Measurements from ENCODE around the gene HES2. TPM values are rescaled to one million over a fixed set of nuclear protein-coding genes. Genes with fewer than 3 reads are reported as not detected.
A peak's percentile ranks its signal among the peaks of the same experiment; 100 is the strongest.

The HES2 gene
- total and polyA plus RNA-seq, 9 of the 15 experiments (the other 6 are each of a cell fraction or from before 2014, with no cell fraction given): 0.05 to 0.18 (median 0.07) TPM; not detected in 4

- TF ChIP-seq MYNN (IDR thresholded peaks at IDR 0.05): peak; percentile 80; the same call in 1 of the 2 replicates
- no peak for TF ChIP-seq MYNN (CRISPR knock-in tag; IDR thresholded peaks at IDR 0.05)
- peak; percentile 74 for TF ChIP-seq TEAD4 (IDR thresholded peaks at IDR 0.05; ENCODE audit: low read length)
- TF ChIP-seq TEAD4 (CRISPR knock-in tag; IDR thresholded peaks at IDR 0.05; ENCODE audit: borderline replicate concordance): no peak
- peak; percentile 92 for TF ChIP-seq CBFA2T3 (IDR thresholded peaks at IDR 0.05)
- TF ChIP-seq ZNF239 (CRISPR knock-in tag; IDR thresholded peaks at IDR 0.05): no peak
- TF ChIP-seq NKRF (IDR thresholded peaks at IDR 0.05; ENCODE audit: borderline replicate concordance): no peak
- TF ChIP-seq RFX7 (CRISPR knock-in tag; IDR thresholded peaks at IDR 0.05): no peak
- no peak for TF ChIP-seq ARID3B (CRISPR knock-in tag; IDR thresholded peaks at IDR 0.05; ENCODE audit: borderline replicate concordance)
- no peak for TF ChIP-seq PPARD (CRISPR knock-in tag; IDR thresholded peaks at IDR 0.05)
- no peak for TF ChIP-seq CBX8 (IDR thresholded peaks at IDR 0.05; ENCODE audit: borderline replicate concordance, extremely low read depth, low read depth, low read length, poor library complexity, severe bottlenecking)
- no peak for TF ChIP-seq CUX1 (CRISPR knock-in tag; IDR thresholded peaks at IDR 0.05)
- peak; percentile 14; the same call in 1 of the 2 replicates for TF ChIP-seq ZNF583 (CRISPR knock-in tag; IDR thresholded peaks at IDR 0.05)
- TF ChIP-seq POU5F1 (IDR thresholded peaks at IDR 0.05; ENCODE audit: borderline replicate concordance, low read depth, low read length, partially characterized antibody): no peak
- TF ChIP-seq RAD51 (IDR thresholded peaks at IDR 0.05; ENCODE audit: borderline replicate concordance, low read depth): no peak
- no peak for TF ChIP-seq HDAC8 (tag; IDR thresholded peaks at IDR 0.05)
- no peak for TF ChIP-seq USF1 (CRISPR knock-in tag; IDR thresholded peaks at IDR 0.05)
- TF ChIP-seq NONO (IDR thresholded peaks at IDR 0.05; ENCODE audit: low read depth in 2 of 2, low read length in 1 of 2): 0 out of 4 replicates have a peak, but pooled peaks of 1 of the 2 experiments have one; percentile 26
Measured at GRCh38 chr1:6426277-6426971, 6.7 kb upstream of the HES2 start (continued).

All from K562 (cell line).